Measurements from ENCODE around the gene TSPAN16. TPM values are rescaled to one million over a fixed set of nuclear protein-coding genes. Genes with fewer than 3 reads are reported as not detected.

The TSPAN16 gene
- total RNA-seq, 1 experiment from 2014 or later = not detected

DNA sequence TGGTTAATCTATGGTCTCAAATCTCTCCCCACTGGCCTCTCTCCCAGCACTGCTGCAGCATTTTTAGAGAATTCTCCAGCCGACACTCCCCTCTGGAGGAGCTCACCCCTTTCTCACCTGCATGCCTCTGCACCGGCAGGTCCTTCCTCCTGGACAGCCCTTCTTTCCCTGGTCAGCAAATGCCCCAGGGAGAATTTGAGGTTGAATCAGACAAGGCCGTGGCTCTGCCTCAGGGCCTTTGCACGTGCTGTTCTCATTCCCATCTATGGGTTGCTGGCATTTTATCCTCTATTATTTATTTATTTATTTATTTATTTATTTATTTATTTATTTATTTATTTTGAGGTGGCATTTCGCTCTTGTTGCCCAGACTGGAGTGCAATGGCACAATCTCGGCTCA is 32.2 kb upstream of the TSPAN16 start:
- Histone ChIP-seq H3K36me3 (replicated peaks; ENCODE audit: control insufficient read depth, insufficient read depth, low read length) (no peaks in the 10 kb centered on the region), H3K27me3 (ENCODE audit: control insufficient read depth, insufficient read depth, low read length) (no peaks in the 10 kb centered on the region)
- DNase-seq = peak; percentile 50

DNA sequence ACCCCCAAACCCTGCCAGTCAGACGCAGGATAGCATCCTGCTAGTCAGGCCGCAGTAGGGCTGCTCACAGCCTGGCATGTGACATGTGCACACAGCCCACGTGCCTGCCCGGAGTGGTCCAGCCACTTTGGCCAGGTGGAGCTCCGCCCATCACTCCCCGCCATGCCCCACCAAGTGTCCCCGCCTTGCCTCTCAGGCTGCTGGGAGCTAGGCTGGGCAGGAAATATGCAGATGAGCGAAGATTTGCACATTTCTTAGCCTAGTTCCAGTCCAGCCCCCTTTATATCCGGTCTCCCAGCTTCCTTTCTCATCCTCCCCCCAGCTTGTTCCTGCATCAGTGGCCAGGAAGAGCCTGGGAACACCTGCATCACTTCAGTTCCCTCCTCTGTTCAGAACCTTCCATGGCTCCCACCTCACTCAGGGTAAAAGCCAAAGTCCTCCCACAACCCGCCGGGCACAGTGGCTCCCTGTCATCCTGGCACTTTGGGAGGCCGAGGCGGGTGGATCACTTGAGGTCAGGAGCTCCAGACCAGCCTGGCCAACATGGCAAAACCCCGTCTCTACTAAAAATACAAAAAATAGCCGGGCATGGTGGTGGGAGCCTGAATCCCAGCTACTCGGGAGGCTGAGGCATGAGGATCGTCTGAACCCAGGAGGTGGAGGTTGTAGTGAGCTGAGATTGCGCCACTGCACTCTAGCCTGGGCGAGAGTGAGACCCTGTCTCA is 31.3 kb upstream of the TSPAN16 start:
- Histone ChIP-seq H3K36me3 (replicated peaks; ENCODE audit: control insufficient read depth, insufficient read depth, low read length) (no peaks in the 10 kb centered on the region), H3K27me3 (ENCODE audit: control insufficient read depth, insufficient read depth, low read length) (no peaks in the 10 kb centered on the region)
- peak; percentile 77 for DNase-seq

More for the DNA sequence above, 32.2 kb upstream of the TSPAN16 start:
- no peak overlapping the region for H3K4me3 ChIP-seq (ENCODE audit: insufficient read depth, low read depth, low read length)

DNA sequence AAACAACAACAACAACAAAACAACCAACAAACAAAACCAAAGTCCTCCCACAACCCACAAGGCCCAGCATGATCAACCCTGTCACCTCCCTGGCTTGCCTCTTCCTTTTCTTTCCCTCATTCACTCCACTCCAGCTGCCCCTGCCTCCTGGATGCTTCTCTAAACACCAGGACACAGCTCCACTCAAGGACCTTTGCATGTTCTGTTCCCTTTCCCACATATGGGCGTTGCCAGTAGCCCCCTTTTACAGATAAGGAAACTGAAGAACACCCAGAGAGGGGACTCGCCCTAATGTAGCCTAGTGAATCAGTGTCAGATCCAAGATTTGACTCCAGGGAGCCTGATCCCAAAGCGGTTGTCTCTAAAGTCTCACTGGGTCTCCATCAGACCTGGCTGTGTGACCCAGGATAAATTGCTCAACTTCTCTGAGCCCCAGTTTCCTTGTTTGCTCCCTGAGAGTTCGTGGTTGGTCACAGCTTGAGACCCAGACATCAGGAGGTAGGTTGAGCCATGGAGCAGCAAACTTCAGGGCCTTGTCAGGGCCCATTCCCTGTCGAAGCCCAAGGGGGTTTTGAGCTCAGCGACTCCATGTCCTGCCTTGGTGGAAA is 30.7 kb upstream of the TSPAN16 start:
- no peak overlapping the region for H3K4me3 ChIP-seq (ENCODE audit: insufficient read depth, low read depth, low read length)
- no peak for DNase-seq
- H3K36me3 ChIP-seq (replicated peaks; ENCODE audit: control insufficient read depth, insufficient read depth, low read length) = no peaks in the 10 kb centered on the region
- H3K27me3 ChIP-seq (ENCODE audit: control insufficient read depth, insufficient read depth, low read length) = no peaks in the 10 kb centered on the region

More for the DNA sequence above, 31.3 kb upstream of the TSPAN16 start:
- no peak overlapping the region for H3K4me3 ChIP-seq (ENCODE audit: insufficient read depth, low read depth, low read length)

DNA sequence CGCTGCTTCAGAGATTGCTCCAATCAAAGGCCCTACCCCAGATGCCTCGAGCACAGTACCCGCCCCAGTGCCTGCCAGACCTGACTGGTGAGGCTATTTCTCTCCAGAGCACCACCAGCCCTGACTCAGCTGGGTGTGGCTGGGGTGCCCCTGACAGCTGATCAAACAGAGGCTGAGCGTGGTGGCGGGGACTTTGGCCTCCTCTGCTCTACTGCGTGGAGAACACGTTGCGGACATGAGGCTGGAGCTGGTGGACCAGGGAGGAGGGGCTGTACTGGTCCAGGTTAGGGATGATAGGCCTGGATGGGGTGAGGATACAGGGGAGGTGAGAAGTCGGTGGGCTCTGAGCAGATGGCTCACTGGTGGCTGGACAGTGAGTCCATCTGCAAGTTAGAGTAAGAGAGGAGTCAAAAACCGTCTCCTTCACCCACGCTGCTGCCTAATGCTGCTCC is 30.1 kb upstream of the TSPAN16 start:
- DNase-seq = no peak
- Histone ChIP-seq H3K4me3 (ENCODE audit: insufficient read depth, low read depth, low read length) (no peak overlapping the region), H3K36me3 (replicated peaks; ENCODE audit: control insufficient read depth, insufficient read depth, low read length) (no peaks in the 10 kb centered on the region), H3K27me3 (ENCODE audit: control insufficient read depth, insufficient read depth, low read length) (no peaks in the 10 kb centered on the region)

DNA sequence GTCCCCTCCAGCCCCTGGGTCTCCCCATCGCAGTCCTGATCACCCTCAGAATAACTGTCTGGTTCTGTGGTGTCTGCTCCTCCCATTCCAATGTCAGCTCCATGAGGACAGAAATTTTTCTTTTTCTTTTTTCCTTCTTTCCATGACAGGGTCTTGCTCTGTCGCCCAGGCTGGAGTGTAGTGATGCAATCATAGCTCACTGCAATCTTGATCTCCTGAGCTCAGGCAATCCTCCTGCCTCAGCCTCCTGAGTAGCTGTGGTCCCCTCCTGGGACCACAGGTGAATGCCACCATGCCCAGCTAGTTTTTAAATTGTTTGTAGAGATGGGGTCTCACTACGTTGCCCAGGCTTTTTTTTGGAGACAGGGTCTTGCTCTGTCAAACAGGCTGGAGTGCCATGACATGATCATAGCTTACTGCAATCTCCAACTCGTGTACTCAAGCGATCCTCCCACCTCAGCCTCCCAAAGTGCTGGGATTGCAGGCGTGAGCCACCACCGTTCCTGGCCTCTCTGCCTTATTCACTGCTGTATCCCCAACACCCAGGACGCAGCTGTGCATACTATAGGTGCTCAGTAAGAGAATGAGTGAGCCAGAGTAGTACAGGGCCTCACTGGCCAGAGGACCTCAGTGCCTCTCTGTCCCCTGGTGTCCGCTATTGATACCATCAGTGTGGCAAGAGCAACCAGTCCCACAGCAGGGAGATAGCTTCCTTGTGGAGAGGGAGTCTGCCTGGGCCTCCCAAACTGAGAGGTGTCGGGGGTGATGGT is 28.5 kb upstream of the TSPAN16 start:
- no peaks in the 10 kb centered on the region for H3K27me3 ChIP-seq (ENCODE audit: control insufficient read depth, insufficient read depth, low read length)
- DNase-seq = peak; percentile 27
- H3K4me3 ChIP-seq (ENCODE audit: insufficient read depth, low read depth, low read length) = no peak overlapping the region
- H3K36me3 ChIP-seq (replicated peaks; ENCODE audit: control insufficient read depth, insufficient read depth, low read length) = no peaks in the 10 kb centered on the region

DNA sequence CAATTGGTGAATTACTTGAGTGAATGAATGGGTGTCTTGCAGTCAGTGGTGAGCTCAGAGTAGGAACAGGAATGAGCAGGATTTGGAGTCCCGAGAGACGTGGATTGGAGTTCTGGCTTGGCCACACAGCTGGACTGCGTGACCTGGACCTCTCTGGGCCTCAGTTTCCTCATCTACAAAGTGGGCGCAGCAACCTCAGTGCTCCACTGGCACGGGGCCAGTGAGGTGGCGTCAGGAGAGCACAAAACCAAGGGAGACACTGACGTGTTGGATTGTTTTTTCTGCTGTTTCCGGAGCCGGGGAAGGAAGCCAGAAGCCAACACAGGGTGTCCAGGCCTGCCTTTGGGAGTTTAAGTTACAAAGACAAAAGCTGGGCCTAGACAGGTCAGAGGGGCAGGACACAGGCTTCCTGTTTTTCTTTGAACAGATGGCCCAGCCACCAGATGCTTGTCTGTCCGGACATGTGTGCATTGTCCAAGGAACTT is 27.1 kb upstream of the TSPAN16 start:
- Histone ChIP-seq H3K4me3 (ENCODE audit: insufficient read depth, low read depth, low read length) (no peak overlapping the region), H3K27me3 (ENCODE audit: control insufficient read depth, insufficient read depth, low read length) (no peaks in the 10 kb centered on the region), H3K36me3 (replicated peaks; ENCODE audit: control insufficient read depth, insufficient read depth, low read length) (no peaks in the 10 kb centered on the region)
- no peak for DNase-seq

DNA sequence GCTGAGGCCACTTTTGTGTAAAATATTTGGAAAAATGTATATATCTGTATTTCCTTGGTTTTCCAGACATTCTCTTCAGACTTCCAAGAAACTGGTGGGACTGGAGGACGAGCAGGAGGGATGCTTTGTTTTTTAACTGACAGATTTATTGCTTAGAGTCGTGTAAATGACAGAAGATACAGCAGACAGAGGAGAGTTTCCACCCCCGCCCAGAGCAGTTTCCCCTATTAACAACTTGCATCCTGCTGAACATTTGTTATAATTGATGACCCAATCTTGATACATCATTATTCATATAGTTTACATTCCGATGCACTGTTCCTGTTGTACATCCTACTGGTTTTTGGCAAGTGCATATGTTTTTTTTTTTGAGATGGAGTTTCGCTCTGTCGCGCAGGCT is 26.6 kb upstream of the TSPAN16 start:
- Histone ChIP-seq H3K36me3 (replicated peaks; ENCODE audit: control insufficient read depth, insufficient read depth, low read length) (no peaks in the 10 kb centered on the region), H3K4me3 (ENCODE audit: insufficient read depth, low read depth, low read length) (no peak overlapping the region), H3K27me3 (ENCODE audit: control insufficient read depth, insufficient read depth, low read length) (no peaks in the 10 kb centered on the region)
- no peak for DNase-seq

DNA sequence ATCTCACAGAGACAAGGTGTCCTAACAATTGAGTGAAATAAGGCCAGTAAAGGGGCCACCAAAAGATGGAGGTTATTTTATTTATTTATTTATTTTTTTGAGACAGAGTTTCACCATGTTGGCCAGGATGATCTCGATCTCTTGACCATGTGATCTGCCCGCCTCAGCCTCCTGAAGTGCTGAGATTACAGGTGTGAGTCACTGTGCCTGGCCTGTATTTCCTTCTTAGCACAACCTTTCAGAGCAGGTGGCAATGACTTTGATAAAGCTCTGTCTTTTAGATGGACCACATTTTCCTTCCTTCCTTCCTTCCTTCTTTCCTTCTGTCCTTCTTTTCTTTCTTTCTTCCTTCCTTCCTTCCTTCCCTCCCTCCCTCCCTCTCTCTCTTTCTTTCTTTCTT is 22.7 kb upstream of the TSPAN16 start:
- Histone ChIP-seq H3K36me3 (replicated peaks; ENCODE audit: control insufficient read depth, insufficient read depth, low read length) (no peaks in the 10 kb centered on the region), H3K4me3 (ENCODE audit: insufficient read depth, low read depth, low read length) (no peak overlapping the region), H3K27me3 (ENCODE audit: control insufficient read depth, insufficient read depth, low read length) (no peaks in the 10 kb centered on the region)
- DNase-seq = no peak

DNA sequence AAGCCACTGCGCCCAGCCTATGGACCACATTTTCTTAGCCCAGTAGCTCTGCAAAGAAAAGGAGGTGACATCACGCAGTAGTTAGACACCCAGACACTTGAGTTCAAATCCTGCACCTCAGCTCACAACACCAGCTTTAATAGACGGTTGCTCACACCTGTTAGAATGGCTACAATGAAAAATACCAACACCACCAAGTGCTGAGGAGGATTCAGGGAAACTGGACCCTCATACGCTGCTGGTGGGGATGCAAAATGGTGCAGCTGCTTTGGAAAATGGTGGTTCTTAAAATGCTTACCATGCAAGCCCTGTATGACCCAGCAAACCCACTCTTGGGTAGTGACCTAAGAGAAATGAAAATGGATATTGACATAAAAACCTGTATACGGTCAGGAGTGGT is 22.0 kb upstream of the TSPAN16 start:
- H3K36me3 ChIP-seq (replicated peaks; ENCODE audit: control insufficient read depth, insufficient read depth, low read length) = no peaks in the 10 kb centered on the region
- H3K4me3 ChIP-seq (ENCODE audit: insufficient read depth, low read depth, low read length) = no peak overlapping the region
- H3K27me3 ChIP-seq (ENCODE audit: control insufficient read depth, insufficient read depth, low read length) = no peaks in the 10 kb centered on the region
- DNase-seq = no peak

DNA sequence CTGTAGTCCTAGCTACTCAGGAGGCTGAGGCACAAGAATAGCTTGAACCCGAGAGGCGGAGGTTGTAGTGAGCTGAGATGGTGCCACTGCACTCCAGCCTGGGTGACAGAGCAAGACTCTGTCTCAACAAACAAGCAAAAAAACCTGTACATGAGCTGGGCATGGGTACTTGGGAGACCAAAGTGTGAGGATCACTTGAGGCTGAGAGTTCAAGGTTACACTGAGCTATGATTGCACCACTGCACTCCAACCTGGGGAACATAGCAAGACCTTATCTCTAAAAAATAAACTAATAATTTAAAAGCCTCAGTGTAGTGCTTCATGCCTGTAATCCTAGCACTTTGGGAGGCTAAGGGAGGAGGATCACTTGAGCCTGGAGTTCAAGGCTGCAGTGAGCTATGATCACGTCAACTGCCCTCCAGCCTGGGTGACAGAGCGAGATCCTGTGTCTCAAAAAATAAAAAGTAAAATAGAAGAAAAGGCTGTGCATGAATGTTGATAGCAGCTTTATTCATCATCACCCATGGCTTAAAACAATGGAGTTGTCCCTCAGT is 21.4 kb upstream of the TSPAN16 start:
- DNase-seq = no peak
- Histone ChIP-seq H3K36me3 (replicated peaks; ENCODE audit: control insufficient read depth, insufficient read depth, low read length) (no peaks in the 10 kb centered on the region), H3K4me3 (ENCODE audit: insufficient read depth, low read depth, low read length) (no peak overlapping the region), H3K27me3 (ENCODE audit: control insufficient read depth, insufficient read depth, low read length) (no peaks in the 10 kb centered on the region)

DNA sequence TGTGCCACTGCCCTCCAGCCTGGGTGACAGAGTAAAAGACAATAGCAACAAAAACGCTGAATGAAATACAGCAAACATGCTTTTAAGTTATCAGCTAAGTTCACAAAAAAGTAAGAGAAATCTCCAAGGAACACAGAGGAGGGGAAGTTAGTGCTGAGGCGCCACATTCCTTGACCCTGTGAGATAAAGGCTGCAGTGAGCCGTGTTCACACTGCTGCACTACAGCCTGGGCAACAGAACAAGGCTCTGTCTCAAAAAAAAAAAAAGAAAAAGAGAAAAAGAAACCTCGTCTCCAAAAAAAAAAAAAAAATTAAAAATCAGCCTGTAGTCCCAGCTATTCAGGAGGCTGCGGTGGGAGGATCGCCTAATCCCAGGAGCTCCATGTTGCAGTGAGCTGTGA is 17.3 kb upstream of the TSPAN16 start:
- no peak overlapping the region for H3K4me3 ChIP-seq (ENCODE audit: insufficient read depth, low read depth, low read length)
- no peaks in the 10 kb centered on the region for H3K27me3 ChIP-seq (ENCODE audit: control insufficient read depth, insufficient read depth, low read length)
- DNase-seq = no peak
- no peaks in the 10 kb centered on the region for H3K36me3 ChIP-seq (replicated peaks; ENCODE audit: control insufficient read depth, insufficient read depth, low read length)

DNA sequence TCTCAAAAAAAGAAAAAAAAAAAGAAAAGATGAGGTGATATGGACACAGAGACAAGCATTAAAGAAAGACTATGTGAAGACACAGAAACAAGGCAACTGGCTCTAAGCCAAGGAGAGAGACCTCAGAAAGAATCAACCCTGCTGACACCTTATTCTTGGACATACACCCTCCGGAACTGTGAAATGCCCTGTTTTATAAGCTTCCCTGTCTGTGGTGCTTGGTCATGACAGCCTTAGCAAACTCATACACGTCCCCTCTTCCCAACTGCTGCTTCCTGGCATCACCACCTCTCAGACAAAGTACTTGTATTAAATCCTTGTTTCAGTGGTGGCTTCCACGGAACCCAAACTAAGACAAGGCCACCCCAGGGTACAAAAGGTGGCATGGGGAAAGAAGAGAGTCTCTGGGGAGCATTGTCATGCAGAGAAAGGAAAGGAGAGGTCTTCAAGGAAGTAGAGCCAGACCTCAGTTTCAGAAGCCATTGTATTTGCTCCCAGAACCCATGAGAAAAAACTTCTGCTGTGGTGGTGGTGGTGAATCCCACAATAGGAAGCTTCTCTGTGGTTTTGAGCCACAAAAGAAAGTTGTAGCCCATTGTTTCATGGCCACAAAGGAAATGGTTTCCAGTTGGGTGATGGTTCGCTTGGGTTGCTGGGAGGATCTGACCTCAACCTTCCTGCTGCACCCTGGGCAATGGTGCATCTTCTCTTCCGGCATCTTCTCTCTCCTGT is 16.3 kb upstream of the TSPAN16 start:
- H3K27me3 ChIP-seq (ENCODE audit: control insufficient read depth, insufficient read depth, low read length) = no peaks in the 10 kb centered on the region
- DNase-seq = no peak
- no peak overlapping the region for H3K4me3 ChIP-seq (ENCODE audit: insufficient read depth, low read depth, low read length)
- H3K36me3 ChIP-seq (replicated peaks; ENCODE audit: control insufficient read depth, insufficient read depth, low read length) = no peaks in the 10 kb centered on the region

DNA sequence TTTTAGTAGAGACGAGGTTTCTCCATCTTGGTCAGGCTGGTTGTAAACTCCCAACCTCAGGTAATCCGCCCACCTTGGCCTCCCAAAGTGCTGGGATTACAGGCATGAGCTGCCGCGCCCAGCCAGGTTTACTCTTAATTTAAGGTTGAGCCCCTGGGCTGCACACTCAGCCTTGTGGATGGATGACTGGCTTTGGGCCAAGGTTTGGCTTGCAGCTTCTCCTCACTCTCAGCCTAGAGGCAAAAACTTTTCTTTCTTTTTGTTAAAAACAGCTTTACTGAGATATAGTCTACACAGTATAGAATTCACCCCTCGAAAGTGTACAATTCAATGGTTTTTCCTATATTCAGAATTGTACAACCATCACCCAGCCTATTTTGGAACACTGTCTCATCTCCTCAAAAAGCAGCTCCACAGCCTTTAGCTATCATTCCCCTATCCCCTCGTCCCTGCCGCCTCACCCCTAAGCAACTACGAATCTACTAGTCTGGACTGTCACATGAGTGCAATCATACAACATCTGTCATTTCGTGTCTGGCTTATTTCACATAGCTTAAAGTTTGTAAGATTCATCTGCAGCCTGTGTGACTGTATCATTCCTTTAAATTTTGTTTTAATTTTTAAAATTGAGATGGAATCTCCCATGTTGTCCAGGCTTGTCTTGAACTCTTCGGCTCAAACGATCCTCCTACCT is 14.5 kb upstream of the TSPAN16 start:
- DNase-seq = no peak
- no peak overlapping the region for H3K4me3 ChIP-seq (ENCODE audit: insufficient read depth, low read depth, low read length)

DNA sequence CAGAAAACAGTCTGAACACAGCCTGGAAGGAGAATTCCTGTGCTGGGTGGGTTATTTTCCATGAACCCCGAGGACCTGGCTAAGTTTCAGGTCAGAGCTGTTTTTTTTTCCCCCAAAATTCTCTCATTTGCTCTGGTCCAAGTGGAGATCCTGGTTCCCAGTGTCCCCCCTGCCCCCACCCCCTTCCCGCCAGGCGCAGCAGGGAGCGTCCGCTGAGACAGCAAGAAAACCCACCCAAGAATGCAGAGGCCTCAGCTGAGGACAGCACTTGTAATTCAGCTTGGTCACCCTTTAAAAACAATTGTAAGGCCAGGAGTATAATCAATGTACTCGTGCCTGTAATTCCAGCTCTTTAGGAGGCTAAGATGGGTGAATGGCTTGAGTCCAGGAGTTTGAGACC is 11.4 kb upstream of the TSPAN16 start:
- no peaks in the 10 kb centered on the region for H3K27me3 ChIP-seq (ENCODE audit: control insufficient read depth, insufficient read depth, low read length)
- peak; percentile 45 for DNase-seq
- no peak overlapping the region for H3K4me3 ChIP-seq (ENCODE audit: insufficient read depth, low read depth, low read length)
- H3K36me3 ChIP-seq (replicated peaks; ENCODE audit: control insufficient read depth, insufficient read depth, low read length) = no peaks in the 10 kb centered on the region

More for the DNA sequence above, 14.5 kb upstream of the TSPAN16 start:
- Histone ChIP-seq H3K36me3 (replicated peaks; ENCODE audit: control insufficient read depth, insufficient read depth, low read length) (no peaks in the 10 kb centered on the region), H3K27me3 (ENCODE audit: control insufficient read depth, insufficient read depth, low read length) (no peaks in the 10 kb centered on the region)
